Measurements from ENCODE around the gene C2orf42.

DNA sequence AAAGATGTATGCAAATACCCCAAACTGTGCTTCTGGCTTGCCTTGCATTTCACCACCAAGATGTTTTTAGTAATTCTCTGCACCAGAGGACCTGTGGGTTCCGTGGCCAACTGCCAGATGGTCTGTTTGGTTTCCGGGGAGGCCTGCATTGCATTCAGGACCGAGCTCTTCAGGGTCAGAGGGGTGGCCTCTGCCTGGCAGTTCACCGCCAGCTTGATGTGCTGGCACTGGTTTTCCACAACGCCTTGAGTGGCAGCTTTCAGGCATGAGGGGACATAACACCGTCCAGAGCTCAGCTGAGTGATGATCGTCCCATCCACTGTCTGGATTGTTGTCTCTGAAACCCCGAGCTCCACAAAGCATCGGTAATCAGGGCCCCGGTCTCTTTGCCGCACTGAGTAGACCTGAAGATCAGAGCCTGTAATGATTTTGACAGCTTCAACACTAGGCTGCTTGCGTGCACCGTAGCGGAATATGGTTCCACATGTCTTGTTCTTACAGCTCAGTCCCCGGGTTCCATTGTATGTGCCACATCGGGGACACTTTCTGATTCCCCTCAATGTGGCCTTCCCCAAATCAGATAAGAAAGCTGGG is 9.4 kb downstream of the C2orf42 start:
- TF ChIP-seq, protein P1, sequence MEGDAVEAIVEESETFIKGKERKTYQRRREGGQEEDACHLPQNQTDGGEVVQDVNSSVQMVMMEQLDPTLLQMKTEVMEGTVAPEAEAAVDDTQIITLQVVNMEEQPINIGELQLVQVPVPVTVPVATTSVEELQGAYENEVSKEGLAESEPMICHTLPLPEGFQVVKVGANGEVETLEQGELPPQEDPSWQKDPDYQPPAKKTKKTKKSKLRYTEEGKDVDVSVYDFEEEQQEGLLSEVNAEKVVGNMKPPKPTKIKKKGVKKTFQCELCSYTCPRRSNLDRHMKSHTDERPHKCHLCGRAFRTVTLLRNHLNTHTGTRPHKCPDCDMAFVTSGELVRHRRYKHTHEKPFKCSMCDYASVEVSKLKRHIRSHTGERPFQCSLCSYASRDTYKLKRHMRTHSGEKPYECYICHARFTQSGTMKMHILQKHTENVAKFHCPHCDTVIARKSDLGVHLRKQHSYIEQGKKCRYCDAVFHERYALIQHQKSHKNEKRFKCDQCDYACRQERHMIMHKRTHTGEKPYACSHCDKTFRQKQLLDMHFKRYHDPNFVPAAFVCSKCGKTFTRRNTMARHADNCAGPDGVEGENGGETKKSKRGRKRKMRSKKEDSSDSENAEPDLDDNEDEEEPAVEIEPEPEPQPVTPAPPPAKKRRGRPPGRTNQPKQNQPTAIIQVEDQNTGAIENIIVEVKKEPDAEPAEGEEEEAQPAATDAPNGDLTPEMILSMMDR (IDR thresholded peaks at IDR 0.05): no peak
- no peak for TF ChIP-seq POLR2A (IDR thresholded peaks at IDR 0.05)

Measured in right lobe of liver (tissue), 4 donors.